Dendritic cell treated with granulocyte-macrophage colony-stimulating factor and Interleukin-4, amounts not matched to agents 40 ng/mL and 50 ng/mL, for 4 days (primary cell): Measurements from ENCODE around the gene KAT7.
"Not testable (repeated sequence)": the region's sequence is repeated elsewhere in the genome, so short reads cannot be mapped to it uniquely, and the experiment has no call there.

ENCODE experiments used
- H3K27ac Mint-ChIP-seq: one replicate; pipeline ENCODE4 v1.8.0; 2022; ENCODE audit warnings: mild to moderate bottlenecking, mixed read lengths
- H3K27me3 Mint-ChIP-seq: one replicate; pipeline ENCODE4 v1.8.0; 2022; ENCODE audit warnings: mild to moderate bottlenecking, mixed read lengths
- H3K36me3 Mint-ChIP-seq: one replicate; pipeline ENCODE4 v1.8.0; 2022; ENCODE audit warnings: low read depth, mixed read lengths
- H3K4me1 Mint-ChIP-seq: one replicate; pipeline ENCODE4 v1.8.0; 2022; ENCODE audit warnings: low read depth, mixed read lengths
- H3K4me3 Mint-ChIP-seq: one replicate; pipeline ENCODE4 v1.8.0; 2022; ENCODE audit warnings: mild to moderate bottlenecking, moderate library complexity, mixed read lengths
- H3K9me3 Mint-ChIP-seq: one replicate; pipeline ENCODE4 v1.8.0; 2022; ENCODE audit warnings: mixed read lengths
- intact Hi-C: fragments of 100-400 bp; cut with micrococcal nuclease; formaldehyde crosslinking; loops from one replicate; pipeline ENCODE4 v1.15.0; 2022

The KAT7 gene

DNA sequence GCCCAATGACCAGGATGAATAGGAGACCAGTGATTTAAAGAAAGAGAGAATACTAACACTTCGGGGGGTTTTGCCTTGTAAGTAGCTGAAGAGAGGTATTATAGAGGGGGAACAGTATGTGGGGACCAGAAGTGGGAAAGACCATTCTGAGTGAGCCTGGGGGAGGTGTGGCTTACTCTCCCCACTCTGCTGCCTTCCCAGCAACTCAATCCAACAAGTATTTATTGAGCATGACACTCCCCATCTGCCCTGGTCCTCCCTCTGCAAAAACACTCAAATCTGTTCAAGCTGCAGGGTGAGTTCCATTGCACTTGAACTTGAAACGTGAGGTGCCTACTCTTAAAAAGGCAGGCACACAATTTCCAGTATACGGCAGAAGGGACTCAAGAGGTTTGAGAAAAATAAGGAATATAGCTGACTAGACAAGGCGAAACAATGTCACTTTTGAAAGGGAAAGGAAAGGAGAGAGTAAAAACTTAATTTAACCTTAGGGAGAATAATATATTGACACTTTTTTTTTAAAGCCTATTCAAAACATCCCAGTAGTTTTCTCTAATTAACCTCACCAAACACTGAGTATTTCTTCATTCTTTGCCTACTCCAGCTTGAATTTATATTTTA lies 32.7 kb upstream of the KAT7 start:
- Mint-ChIP-seq H3K36me3 (peaks cover 10% of the 10 kb centered on the region), H3K4me3 (no peak overlapping the region), H3K4me1 (peaks cover 37% of the 10 kb centered on the region), H3K27ac (no peak overlapping the region), H3K9me3 (no peaks in the 10 kb centered on the region), H3K27me3 (no peaks in the 10 kb centered on the region)
- intact Hi-C loops = no loop called here

DNA sequence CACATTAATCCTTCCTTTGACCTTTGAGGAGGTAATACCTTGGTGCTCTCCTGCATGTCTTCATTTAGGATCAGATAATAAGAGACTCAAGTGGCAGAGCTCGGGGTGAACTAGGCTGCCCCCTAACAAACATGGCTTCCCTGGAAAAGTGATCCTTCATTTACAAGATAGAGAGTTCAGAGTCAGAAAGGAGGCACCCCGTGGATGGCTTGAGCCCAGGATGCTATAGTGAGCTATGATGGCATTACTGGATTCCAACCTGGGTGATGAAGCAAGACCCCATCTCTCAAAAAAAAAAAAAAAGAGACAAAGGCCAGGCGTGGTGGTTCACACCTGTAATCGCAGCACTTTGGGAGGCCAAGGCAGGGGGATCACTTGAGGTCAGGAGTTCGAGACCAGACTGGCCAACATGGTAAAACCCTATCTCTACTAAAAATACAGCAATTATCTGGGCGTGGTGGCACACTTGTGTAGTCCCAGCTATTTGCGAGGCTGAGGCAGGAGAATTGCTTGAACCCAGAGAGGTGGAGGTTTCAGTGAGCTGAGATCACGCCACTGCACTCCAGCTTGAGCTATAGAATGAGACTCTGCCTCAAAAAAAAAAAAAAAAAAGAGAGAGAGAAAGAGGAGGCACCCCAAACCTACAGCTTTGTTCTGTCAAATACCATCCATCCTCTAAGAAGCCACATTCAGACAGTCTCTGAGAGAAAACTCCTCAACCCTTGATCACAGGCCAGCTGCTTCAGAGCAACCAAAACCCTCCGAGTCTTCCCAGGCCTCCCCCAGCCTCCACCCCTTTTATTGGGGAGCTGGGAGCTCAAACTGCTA lies 31.9 kb upstream of the KAT7 start:
- H3K27me3 Mint-ChIP-seq = no peaks in the 10 kb centered on the region
- intact Hi-C loops = no loop called here
- H3K27ac Mint-ChIP-seq = peak overlapping the region; percentile 43
- no peak overlapping the region for H3K4me3 Mint-ChIP-seq
- peaks cover 10% of the 10 kb centered on the region for H3K36me3 Mint-ChIP-seq
- peaks cover 41% of the 10 kb centered on the region for H3K4me1 Mint-ChIP-seq
- H3K9me3 Mint-ChIP-seq = no peaks in the 10 kb centered on the region

DNA sequence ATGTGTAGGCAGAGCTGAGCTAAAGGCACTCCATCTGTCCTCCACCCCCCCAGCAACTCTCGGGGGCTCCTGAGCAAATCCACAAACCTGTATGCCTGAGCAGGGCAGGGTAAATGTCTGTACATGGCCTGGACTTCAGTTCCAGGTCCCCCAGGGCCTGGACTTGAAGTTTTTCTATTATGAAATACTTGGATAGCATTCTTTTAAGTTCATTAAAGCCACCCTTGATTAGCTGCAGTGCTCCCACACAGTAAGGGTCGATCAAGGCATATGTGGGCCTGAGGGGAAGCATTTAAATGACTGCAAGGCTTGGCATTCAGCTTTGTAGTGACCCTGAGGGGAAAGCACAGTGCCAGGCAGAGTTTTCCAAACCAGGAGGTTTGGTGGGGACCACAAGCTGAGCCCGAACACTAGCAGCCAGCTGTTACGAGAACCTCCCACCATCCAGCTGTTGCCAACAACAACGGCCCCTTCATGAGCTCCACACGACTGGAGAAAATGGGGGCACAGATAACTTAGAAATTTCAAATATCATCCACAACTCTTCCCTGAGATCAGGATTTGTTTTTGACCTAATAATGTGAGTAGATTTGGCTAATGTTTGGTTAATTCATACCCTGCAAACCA lies 31.2 kb upstream of the KAT7 start:
- no peaks in the 10 kb centered on the region for H3K27me3 Mint-ChIP-seq
- no peak overlapping the region for H3K4me3 Mint-ChIP-seq
- intact Hi-C loops = no loop called here
- peaks cover 41% of the 10 kb centered on the region for H3K4me1 Mint-ChIP-seq
- H3K27ac Mint-ChIP-seq = no peak overlapping the region
- H3K36me3 Mint-ChIP-seq = peaks cover 10% of the 10 kb centered on the region
- H3K9me3 Mint-ChIP-seq = no peaks in the 10 kb centered on the region

DNA sequence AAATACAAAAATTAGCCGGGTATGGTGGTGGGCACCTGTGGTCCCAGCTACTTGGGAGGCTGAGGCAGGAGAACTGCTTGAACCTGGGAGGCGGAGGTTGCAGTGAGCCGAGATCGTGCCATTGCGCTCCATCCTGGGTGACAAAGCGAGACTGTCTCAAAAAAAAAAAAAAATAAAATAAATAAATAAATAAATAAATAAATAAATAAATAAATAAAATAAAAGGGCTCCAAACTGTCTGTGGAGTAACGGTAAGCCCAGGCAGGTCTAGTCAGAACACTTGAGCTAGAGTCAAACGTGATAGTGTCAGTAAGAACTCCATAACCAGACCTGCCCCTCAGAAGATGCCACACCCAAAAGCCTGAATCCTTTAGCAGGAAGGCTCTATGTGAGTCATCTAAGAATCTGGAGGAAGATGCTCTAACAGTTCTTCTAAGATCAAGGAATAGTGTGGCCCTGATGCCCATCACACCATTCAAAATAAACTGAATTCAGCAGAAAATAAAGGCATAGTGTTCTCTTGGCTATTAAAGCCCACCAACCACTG lies 29.9 kb upstream of the KAT7 start:
- H3K4me3 Mint-ChIP-seq, H3K27me3 Mint-ChIP-seq, intact Hi-C loops, H3K27ac Mint-ChIP-seq, H3K9me3 Mint-ChIP-seq: not testable (repeated sequence)
- Mint-ChIP-seq H3K36me3 (peaks cover 15% of the 10 kb centered on the region), H3K4me1 (peaks cover 51% of the 10 kb centered on the region)

DNA sequence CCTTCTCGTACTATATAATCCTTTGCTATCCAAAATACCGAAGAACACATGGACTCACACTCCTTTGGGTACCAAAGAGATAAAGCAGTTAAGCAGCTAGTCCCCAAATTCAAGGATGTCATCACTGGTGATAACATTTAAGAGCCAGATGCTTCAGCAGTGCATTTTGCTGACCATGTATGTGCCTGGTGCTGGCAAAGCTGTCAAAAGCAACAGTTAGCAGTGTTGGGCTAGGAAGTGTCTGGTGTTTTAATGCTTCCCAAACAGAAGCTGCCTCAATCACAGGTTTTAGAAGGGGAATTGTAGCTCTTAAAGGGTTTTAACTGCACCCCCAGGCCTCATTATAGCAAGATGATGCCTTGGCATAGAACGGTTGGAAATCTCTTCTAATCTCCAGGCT lies 29.3 kb upstream of the KAT7 start:
- H3K27ac Mint-ChIP-seq = no peak overlapping the region
- intact Hi-C loops = no loop called here
- no peaks in the 10 kb centered on the region for H3K27me3 Mint-ChIP-seq
- no peak overlapping the region for H3K4me3 Mint-ChIP-seq
- no peaks in the 10 kb centered on the region for H3K9me3 Mint-ChIP-seq
- H3K36me3 Mint-ChIP-seq = peaks cover 21% of the 10 kb centered on the region
- H3K4me1 Mint-ChIP-seq = peaks cover 47% of the 10 kb centered on the region

DNA sequence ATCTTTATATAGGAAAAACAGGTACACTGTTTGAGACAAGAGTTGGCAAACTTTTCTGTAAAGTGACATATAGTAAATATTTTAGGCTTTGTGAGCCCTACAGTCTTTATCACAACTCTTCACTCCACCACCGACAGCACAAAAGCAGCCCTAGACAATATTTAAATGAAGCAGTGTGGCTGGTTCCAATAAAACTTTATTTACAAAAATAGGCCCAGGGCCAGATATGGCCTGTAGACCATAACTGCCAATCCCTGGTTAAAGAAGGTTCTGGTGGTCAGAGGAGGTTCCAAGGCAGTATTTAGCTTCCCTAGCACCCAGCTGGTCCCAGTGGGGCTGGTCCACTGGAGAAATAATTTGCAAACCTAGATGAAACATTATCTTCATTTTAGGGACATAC lies 28.2 kb upstream of the KAT7 start:
- H3K36me3 Mint-ChIP-seq = peaks cover 21% of the 10 kb centered on the region
- H3K9me3 Mint-ChIP-seq = no peaks in the 10 kb centered on the region
- H3K27me3 Mint-ChIP-seq = no peaks in the 10 kb centered on the region
- intact Hi-C loops = loop anchor here (5.0 kb wide), 1 partner anchor 53 kb away; the partner anchor contains the start of gene SLC35B1
- no peak overlapping the region for H3K4me3 Mint-ChIP-seq
- peaks cover 46% of the 10 kb centered on the region for H3K4me1 Mint-ChIP-seq
- no peak overlapping the region for H3K27ac Mint-ChIP-seq

DNA sequence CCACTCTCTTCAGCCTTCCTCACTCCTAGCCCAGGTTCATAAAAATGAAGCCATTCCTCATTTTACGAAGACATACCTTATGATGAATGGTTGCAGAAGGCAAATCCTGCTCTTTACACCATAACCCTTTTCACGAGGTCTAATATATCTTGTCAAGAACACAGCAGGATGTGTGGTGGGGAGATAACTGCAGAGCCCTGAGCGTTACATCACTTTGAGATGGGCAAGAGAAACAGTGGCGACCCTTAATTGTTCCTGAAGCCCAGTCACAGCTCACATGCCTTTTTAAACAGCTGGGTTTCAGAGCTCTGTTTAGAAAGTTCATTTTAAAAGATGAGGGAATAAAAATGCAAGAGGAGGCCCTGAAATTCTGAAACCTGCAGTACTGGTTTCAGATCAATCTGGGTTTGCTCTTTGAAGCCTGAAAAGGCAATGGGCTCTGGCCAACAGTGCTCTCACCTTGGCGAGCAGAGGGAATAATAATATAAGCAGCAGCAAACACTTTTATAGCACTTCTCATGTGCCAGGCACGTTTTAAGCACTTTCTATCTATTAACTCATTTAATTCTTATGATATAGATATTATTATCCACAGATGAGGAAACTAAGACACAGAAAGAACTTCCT lies 27.4 kb upstream of the KAT7 start:
- no peaks in the 10 kb centered on the region for H3K27me3 Mint-ChIP-seq
- no peak overlapping the region for H3K4me3 Mint-ChIP-seq
- H3K4me1 Mint-ChIP-seq = peaks cover 39% of the 10 kb centered on the region
- intact Hi-C loops = loop anchor here (5.0 kb wide), 1 partner anchor 54 kb away; the partner anchor contains the start of gene SLC35B1
- peaks cover 21% of the 10 kb centered on the region for H3K36me3 Mint-ChIP-seq
- H3K27ac Mint-ChIP-seq = no peak overlapping the region
- no peaks in the 10 kb centered on the region for H3K9me3 Mint-ChIP-seq

DNA sequence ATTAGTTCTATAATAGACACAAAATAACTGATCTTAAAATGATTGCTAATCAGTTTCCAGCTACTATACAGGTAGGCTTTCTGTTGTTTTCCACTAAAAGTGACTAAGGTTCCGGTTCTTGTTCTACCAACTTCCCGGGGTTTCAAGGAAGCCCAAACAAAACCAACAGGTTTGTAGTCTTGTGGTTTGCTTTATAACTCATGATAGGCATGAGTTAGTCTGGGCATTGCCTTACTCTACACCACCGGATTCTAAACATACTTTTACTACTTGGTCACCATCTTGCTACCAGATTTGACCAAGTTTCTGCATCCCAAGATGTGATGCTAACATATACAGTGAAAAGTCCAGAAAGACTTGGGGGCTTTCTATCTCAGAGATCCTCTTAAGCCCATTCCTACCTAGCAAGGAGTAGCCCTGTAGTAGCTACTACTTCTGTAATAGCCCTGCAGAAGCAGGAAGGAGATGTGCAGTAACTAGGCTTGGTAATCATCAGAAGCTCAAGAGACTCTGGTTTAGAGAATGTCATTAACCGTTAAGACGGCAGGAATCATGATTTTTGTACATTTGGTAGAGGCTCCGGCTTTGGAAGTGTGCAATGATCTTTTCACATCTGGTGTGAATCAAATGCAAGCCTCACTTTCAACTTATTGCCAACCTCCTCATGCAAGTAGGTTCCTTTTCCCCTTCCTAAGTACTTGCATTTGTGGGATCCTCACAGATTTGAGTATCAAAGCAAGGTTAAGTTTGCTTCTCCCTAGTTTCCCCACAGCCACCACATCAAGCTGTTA lies 26.1 kb upstream of the KAT7 start:
- H3K27me3 Mint-ChIP-seq = no peaks in the 10 kb centered on the region
- H3K4me3 Mint-ChIP-seq = peak overlapping the region; percentile 88
- no peaks in the 10 kb centered on the region for H3K9me3 Mint-ChIP-seq
- H3K4me1 Mint-ChIP-seq = peaks cover 35% of the 10 kb centered on the region
- peaks cover 20% of the 10 kb centered on the region for H3K36me3 Mint-ChIP-seq
- peak overlapping the region; percentile 84 for H3K27ac Mint-ChIP-seq
- intact Hi-C loops = loop anchor here (5.0 kb wide), 1 partner anchor 55 kb away; the partner anchor contains the start of gene SLC35B1

DNA sequence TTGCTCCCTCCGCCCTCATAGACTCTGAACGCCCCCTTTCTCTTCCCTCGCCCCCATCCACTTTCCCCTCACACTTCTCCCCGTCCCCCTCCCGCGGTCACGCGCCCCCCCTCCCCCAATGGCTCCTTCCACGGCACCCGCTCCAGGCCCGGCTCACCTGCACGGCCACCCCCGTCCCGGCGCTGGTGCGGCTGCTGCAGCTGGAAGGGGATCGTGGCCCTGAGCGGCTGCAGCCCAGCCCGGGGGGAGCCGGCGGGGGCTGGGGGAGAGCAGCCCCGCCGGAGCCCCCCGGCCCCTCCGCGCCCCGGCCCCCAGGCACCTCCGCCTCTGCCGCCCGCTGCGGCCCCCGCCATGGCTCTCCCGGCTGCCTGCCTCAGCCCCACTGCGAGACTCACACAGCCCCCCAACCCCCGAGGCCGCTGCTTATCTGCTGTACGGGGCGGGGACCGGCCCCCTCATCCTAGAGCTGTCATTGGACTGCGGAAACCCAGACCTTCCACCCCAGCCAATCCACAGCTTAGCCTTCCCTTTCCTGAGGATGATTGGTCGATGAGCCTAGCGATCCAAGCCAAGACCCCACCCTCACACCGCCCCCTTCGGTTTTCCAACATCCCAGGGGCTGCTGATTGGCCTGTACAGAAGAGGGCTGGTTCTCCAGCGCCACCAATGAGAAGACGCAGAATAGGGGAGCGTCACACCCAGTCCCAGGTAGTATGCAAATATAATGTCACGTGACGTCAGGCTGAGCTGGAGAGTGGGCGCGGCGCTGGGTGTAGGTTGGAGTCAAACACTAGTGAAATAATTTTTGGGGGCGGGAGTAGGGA lies 24.5 kb upstream of the KAT7 start, which contains the start of gene FAM117A:
FAM117A (minus strand) TSS at position 397 of the 824 bp plus-strand sequence; CDS start at position 353, 44 bp downstream.
- H3K36me3 Mint-ChIP-seq = peaks cover 12% of the 10 kb centered on the region
- intact Hi-C loops = loop anchor here (5.0 kb wide), 1 partner anchor 57 kb away; the partner anchor contains the start of gene SLC35B1
- peaks cover 31% of the 10 kb centered on the region for H3K4me1 Mint-ChIP-seq
- H3K4me3 Mint-ChIP-seq = peak within 1 kb of the TSS; percentile 88
- H3K27ac Mint-ChIP-seq = peak within 1 kb of the TSS; percentile 84
- H3K27me3 Mint-ChIP-seq = no peaks in the 10 kb centered on the region
- no peaks in the 10 kb centered on the region for H3K9me3 Mint-ChIP-seq

DNA sequence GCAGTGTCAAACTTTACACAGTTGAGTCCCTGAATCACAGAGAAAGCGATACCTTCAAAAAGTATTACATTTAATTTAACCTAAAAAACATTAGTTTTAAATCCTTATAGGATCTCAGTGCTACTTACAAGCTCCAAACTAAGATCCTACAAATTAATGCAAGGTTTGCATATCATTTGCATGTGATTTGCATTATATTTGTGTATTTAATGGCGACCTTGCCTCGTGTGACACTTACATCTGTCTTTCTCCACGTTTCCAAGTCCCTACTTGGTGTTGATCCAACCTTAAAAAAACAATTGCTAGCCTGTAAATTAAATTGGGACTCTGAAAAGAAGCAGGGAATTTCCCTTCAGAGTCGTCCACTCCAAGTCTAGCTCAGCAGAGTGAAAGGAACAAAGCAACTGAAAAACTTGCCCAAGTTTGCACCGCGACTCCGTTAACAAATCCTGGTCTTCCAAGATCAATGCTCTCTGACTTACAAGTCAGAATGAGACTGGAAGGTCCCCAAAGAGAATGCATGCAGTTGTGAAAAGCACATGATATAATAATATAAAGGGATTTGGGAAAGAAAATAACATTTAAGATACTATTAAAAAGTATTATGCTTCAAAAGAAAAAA lies 23.8 kb upstream of the KAT7 start:
- H3K9me3 Mint-ChIP-seq = no peaks in the 10 kb centered on the region
- intact Hi-C loops = loop anchor here (5.0 kb wide), 1 partner anchor 57 kb away; the partner anchor contains the start of gene SLC35B1
- peaks cover 12% of the 10 kb centered on the region for H3K36me3 Mint-ChIP-seq

DNA sequence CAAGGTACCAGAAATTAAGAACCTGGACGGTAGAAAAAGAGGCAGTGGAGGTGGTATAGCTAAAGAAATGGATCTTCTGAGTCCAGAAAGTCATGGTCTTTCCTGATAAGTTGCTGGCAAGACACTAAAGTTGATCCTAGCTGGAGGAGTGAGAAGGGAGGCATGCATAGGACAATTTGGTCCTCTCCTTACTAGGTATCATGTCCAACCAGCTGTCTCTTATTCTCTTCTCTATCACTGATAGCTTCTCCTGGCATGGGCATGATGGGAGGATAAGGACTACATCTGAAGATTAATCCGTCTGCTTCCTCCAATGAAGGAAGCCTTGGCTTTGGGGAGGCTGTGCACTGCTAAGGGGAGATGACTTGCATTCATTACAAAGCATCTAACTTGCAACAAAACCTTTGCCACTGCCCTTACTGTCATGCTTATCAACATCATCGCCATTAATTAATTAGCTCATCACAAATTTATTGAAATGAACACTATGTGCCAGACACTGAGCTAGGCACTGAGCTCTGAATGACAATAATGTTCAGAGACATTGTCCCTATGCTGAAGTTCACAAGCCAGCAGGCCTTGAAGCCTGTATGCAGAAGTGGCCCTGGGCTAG lies 21.5 kb upstream of the KAT7 start:
- Mint-ChIP-seq H3K36me3 (peaks cover 12% of the 10 kb centered on the region), H3K9me3 (no peaks in the 10 kb centered on the region), H3K4me1 (peaks cover 19% of the 10 kb centered on the region), H3K4me3 (no peak overlapping the region), H3K27me3 (no peaks in the 10 kb centered on the region), H3K27ac (no peak overlapping the region)
- intact Hi-C loops = no loop called here

More for the DNA sequence above, 23.8 kb upstream of the KAT7 start:
- Mint-ChIP-seq H3K27ac (peak overlapping the region; percentile 84), H3K4me1 (peaks cover 29% of the 10 kb centered on the region), H3K4me3 (peak overlapping the region; percentile 87), H3K27me3 (no peaks in the 10 kb centered on the region)
